ENCODE results near the gene PDE2A.

Gene PDE2A

GRCh38 chr11:72634472-72635095, 39.6 kb downstream of the PDE2A start:
- no peak for DNase-seq

GRCh38 chr11:72634016-72634415, 40.2 kb downstream of the PDE2A start:
- DNase-seq: no peak

DNA sequence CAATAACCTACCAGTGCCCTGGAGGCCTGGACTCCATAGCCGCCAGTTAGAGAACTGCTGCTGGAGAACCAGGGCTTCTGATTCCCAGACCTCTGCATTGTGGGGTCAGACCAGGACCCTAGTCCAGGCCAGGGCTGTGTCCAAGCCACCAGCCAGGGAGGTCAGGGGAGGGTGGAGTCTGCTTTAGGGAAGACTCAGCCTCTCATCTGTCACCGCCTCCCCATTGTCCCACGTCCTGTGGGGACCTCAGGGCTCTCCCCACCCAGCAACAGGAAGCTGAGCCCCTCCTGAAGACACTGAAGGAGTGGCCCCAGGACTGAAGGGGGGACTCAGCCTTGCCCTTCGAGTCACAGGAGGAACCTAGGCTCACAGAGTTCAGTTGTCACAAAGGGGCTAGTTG, 41.2 kb downstream of the PDE2A start:
- no peak for DNase-seq

DNA sequence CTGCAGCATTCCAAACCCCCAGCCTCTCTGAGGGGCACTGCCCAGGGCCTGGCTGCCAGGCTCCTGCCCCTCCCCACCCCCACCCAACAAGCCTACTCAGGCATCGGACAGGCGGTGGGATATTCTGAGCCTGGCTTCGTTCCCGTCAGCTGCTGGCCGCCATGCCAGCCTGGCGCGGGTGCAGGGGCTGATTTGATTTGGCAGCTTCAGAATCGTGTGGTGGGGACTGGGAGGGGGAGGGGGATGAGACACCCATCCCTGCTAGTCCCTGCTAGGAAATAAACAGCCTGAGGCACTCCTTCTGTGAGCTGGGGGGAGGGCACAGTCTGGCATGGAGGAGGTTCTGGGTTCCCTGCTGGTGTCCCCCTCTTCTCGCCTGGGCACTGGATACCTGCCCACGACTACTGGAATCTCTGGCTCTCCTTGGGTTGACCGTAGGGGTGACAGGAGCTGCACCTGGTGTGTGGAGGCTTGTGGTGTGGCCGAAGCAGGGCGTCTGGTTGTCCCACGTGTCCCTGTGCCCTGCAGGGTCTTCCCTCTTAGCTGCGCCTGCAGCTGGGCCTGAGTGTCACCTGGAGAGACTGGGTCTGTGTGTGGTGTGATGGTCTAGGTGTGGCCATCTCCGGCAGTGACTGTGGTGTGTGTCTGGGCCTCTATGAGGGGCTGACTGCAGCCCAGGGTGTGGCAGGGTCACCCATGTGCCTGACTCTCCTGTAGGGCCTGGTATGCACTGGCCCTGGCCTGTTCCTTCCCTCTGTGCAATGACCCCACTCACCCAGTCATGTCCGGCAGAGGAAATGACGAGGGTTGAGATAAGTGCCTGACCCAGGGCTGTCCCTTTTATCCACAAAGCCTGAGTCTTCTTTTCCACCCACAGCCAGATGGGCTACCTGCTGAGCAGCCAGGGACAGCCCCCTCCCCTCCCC, 42.2 kb downstream of the PDE2A start:
- no peak for DNase-seq

DNA sequence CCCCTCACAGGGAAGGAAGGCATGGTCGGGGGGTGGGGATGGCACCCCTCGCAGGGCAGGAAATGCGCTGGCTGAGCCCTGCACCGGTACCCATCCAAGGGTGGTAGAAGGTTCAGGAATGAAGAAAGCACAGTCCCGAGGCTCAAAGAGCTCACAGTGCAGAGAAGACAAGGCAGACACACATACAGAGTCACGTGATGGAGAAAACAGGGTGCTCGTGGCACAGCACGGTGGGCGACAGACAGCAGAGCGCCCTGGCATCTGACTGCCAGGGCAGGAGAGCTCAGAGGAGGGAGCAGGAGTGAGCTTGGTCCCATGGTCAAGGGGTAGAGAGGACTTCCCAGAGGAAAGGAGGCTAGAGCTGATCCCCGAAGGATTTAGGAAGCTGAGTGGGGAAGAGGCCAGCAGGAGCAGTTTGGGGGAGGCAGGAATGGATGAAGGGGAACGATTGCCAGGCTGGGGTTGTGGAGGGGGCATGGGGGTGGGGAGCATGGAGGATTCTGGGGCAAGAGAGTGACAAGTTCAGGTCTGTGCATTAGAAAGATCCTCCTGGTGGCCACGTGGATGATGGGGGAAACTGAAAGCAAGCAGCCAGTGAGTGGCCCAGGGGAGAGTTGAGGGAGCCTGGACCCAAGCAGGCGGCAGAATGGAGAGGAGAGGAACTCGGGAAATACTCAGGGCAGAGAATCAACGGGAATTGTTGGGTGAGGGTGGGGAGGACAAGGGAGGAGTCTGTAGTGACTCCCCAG, 43.9 kb downstream of the PDE2A start:
- no peak for DNase-seq

- DNase-seq: no peak
These were observed 45.0 kb downstream of the PDE2A start for GRCh38 chr11:72629266-72629665.

GRCh38 chr11:72627594-72628281, 46.5 kb downstream of the PDE2A start:
- DNase-seq: no peak

GRCh38 chr11:72626414-72626936, 47.7 kb downstream of the PDE2A start:
- DNase-seq: no peak

DNA sequence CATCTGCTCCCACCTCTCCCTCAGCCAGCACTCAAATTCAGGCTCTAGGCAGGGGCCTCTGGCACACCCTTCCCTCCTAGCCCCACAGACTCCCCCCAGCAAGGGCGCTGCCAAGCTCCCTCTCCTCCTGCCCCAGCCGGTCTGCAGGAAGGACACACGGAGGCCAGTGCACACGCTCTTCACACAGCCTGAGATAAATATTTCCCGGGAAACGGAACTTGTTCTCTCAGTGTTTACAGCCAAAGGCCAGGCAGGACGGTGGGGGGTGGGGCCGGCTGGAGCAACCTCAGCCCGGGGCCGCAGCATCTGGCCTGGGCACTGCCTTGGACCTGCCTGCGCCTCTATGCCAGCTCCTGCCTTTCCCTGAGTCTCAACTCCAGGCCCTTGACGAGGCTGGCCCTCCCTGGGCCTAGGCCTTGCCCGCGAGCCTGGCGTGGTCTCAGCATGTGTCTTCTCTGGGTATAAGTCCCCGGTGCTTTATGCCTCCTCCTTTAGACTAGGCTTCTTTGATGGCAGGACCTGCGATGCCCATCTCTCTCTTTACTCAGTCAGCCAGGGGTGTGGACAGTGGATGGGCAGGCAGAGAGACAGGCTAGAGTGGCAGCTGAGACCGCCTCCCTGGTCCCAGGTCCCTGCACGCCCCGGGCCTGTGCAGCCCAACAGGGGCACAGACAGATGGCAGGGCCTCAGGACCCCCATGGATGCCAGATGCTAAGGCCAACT, 48.4 kb downstream of the PDE2A start:
- no peak for DNase-seq

GRCh38 chr11:72624496-72625201, 49.6 kb downstream of the PDE2A start:
- DNase-seq: no peak

- no peak for DNase-seq
These were observed 51.2 kb downstream of the PDE2A start for GRCh38 chr11:72623052-72623451.

- no peak for DNase-seq
These were observed 53.1 kb downstream of the PDE2A start for GRCh38 chr11:72621008-72621610.

GRCh38 chr11:72618803-72619202, 55.4 kb downstream of the PDE2A start:
- no peak for DNase-seq

DNA sequence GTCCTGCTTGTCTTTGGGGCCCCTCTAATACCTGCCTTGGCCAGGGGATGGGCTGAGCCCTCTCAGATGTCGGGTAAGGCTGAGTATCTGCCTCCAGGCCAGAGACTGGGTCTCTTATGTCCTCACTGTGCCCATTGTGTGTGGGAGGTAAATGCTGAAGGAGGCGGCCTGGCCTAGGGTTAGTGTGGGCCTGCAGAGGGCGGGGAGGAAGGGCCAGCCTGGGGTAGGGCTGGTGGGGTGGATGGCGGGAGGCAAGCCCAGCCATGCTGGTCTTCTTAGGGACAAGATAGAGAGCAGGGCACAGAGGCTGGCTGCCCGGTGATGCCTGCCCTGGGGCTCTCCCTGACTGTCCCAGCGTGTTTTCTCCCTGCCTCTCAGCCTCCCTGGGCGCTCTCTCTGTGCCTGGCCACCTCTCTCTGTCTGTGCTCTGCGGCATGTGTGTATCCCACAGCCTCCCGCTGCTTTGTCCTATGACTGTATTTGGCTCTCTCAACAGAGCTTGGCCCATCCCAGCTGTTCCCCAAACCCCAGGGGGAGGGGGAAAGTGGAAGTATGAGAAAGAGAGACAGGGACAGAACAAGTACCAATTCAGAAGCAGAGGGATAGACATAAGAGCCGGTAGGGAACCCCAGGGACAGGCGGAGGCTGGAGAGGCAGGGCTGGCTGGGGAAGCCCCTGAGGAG, 57.0 kb downstream of the PDE2A start:
- no peak for DNase-seq

DNA sequence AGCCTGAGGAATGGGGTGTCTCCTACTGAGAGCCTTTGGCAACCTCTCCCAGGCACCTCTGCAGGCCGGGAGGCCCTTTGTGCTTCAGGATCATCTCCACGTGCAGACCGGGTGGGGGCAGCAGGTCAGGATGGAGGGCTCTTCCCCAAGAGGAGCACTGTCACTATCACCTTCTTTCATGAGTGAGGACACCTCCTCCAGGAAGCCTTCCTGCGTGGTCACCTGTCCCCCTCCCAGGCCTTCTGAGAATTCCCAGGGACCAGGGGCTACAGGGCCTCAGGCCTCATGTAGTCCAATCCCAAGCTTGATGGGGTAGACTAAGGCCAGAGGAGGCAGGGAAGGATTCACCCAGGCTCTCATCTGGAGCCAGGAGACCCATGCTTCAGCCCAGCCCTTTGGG, 57.6 kb downstream of the PDE2A start:
- no peak for DNase-seq

DNA sequence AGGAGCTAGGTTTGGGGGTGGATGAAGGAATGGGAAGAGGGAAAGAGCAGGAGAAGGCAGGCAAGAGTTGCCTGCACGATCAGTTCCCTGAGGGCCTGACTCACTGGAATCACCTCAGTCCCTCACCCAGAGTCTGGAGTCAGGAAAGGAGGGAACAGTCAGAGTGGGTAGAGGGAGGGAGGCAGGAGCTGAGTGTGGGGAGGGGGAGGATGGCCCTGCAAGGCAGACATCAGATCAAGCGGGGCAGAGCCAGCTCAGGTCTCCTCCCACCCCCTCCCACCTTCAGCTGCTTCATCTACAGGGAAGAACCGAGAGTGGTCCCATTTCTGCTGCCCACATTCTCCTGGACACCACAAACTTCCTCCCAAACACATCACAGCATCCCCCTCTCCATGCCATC, 58.9 kb downstream of the PDE2A start:
- DNase-seq: no peak

GRCh38 chr11:72614381-72614780, 59.8 kb downstream of the PDE2A start:
- DNase-seq: no peak

- no peak for DNase-seq
These were observed 60.2 kb downstream of the PDE2A start for GRCh38 chr11:72613977-72614376.

DNA sequence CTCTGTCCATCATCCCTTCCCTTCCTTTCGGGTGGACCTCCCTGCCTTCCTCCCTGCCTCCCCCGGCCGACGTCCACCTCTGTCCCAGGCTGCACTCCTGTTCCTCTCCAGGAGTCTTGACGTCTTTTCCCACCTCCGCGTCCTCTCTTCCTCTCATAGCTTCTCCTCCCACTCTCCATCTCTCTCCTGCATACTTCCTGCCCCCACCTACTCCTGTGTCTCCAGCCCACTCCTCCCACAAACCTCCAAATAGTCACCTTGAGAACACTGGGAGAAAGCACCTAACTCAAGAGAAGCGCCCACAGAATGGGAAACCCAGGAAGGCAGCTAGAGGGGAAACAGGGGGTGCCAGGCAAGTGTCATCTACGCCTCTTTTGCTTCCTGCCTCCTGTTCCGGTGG, 60.8 kb downstream of the PDE2A start:
- no peak for DNase-seq

GRCh38 chr11:72609476-72609875, 64.7 kb downstream of the PDE2A start:
- DNase-seq: no peak

All from NCI-H2081 (cell line).